Upper lobe of left lung (tissue), 4 donors: ENCODE measurements around the gene FAM151A.

ENCODE experiments used
- POLR2A ChIP-seq, 4 donors: fragments of 450-650 bp; IDR thresholded peaks; one replicate each; pipeline ENCODE4 v1.5.1; 2016 to 2017; ENCODE audit warnings: antibody characterized with exemption in 4 of 4, mild to moderate bottlenecking in 2 of 4
- POLR2AphosphoS5 ChIP-seq, 2 donors: sonication (generic); formaldehyde crosslinking; IDR thresholded peaks; one replicate each; pipeline ENCODE4 v1.5.1; 2017; ENCODE audit warnings: antibody characterized with exemption in 2 of 2
- TF ChIP-seq, protein P1 (sequence below), 6 experiments: fragments of 450-650 bp in 4 of 6; fragments of 200-600 bp in 2 of 6; sonication (generic) in 2 of 6; IDR thresholded peaks; one replicate each; pipeline ENCODE4 v1.5.1; 2016 to 2019; ENCODE audit warnings: antibody characterized with exemption in 6 of 6

DNA sequence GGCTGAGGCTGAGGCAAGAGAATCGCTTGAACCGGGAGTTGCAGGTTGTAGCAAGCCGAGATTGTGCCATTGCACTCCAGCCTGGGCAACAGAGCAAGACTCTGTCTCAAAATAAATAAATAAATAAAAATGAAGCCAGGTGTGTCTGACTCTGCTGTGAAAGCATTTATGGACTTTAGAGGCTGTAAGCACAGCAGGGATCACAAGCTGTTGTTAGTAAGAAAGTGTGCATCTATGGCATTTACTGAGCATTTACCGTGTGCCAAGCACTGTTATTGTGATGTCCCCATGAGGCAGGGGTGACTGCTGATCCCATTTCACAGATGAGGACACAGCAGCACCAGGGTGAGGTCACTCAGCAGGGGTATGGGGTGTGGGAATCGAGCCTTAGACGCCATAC is 20.1 kb downstream of the FAM151A start:
- TF ChIP-seq, protein P1, sequence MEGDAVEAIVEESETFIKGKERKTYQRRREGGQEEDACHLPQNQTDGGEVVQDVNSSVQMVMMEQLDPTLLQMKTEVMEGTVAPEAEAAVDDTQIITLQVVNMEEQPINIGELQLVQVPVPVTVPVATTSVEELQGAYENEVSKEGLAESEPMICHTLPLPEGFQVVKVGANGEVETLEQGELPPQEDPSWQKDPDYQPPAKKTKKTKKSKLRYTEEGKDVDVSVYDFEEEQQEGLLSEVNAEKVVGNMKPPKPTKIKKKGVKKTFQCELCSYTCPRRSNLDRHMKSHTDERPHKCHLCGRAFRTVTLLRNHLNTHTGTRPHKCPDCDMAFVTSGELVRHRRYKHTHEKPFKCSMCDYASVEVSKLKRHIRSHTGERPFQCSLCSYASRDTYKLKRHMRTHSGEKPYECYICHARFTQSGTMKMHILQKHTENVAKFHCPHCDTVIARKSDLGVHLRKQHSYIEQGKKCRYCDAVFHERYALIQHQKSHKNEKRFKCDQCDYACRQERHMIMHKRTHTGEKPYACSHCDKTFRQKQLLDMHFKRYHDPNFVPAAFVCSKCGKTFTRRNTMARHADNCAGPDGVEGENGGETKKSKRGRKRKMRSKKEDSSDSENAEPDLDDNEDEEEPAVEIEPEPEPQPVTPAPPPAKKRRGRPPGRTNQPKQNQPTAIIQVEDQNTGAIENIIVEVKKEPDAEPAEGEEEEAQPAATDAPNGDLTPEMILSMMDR (IDR thresholded peaks at IDR 0.05), result no peak
- TF ChIP-seq POLR2A (IDR thresholded peaks at IDR 0.05) (no peak), POLR2AphosphoS5 (IDR thresholded peaks at IDR 0.05) (no peak)
